Measurements from ENCODE around the gene OGFOD3. TPM values are rescaled to one million over a fixed set of nuclear protein-coding genes. Genes with fewer than 3 reads are reported as not detected.
"Not testable (repeated sequence)": the region's sequence is repeated elsewhere in the genome, so short reads cannot be mapped to it uniquely, and the experiment has no call there.

OGFOD3 gene
- total and polyA plus RNA-seq, 2 experiments from 2014 or later = 9.6 to 24.6 TPM

- TF ChIP-seq CTCF (conservative IDR thresholded peaks at IDR 0.05; ENCODE audit: low read depth in 2 of 2) = no peak
- TF ChIP-seq NANOG (IDR thresholded peaks at IDR 0.05; ENCODE audit: borderline replicate concordance) = no peak
- TF ChIP-seq EZH2phosphoT487 (IDR thresholded peaks at IDR 0.05; ENCODE audit: unreplicated experiment) = no peak
- TF ChIP-seq REST (IDR thresholded peaks at IDR 0.05; ENCODE audit: unreplicated experiment) = no peak
- no peak for TF ChIP-seq EZH2 (IDR thresholded peaks at IDR 0.05; ENCODE audit: low read depth, unreplicated experiment)
- no peak for TF ChIP-seq JUNB (IDR thresholded peaks at IDR 0.05; ENCODE audit: unreplicated experiment)
- no peak for TF ChIP-seq ZNF331 (CRISPR knock-in tag; IDR thresholded peaks at IDR 0.05; ENCODE audit: low read depth)
These were observed 35.5 kb downstream of the OGFOD3 start (continued) for GRCh38 chr17:82382933-82383255.

- not testable (repeated sequence) for H4K20me1 ChIP-seq (replicated peaks; ENCODE audit: insufficient read depth); H3K4me1 Mint-ChIP-seq; H3K4me1 ChIP-seq (ENCODE audit: insufficient read depth); DNase-seq (ENCODE audit: low spot score); H3K4me2 ChIP-seq; H3K9me3 Mint-ChIP-seq; H3K79me2 ChIP-seq (replicated peaks; ENCODE audit: insufficient read depth); H3K4me3 Mint-ChIP-seq; H3K27me3 ChIP-seq (ENCODE audit: insufficient read depth); H3K9me2 ChIP-seq (ENCODE audit: insufficient read depth); H3K4me3 ChIP-seq; H3K27ac Mint-ChIP-seq; H3K27ac ChIP-seq (ENCODE audit: low read depth); H2AFZ ChIP-seq; H3F3A ChIP-seq (replicated peaks; ENCODE audit: low read depth); H3K36me3 Mint-ChIP-seq (ENCODE audit: low read depth); ATAC-seq; H3K36me3 ChIP-seq (ENCODE audit: insufficient read depth)
- H3K27me3 Mint-ChIP-seq (ENCODE audit: insufficient read depth, low read depth, poor library complexity) = peaks cover 20% of the 10 kb centered on the region
These were observed 36.0 kb downstream of the OGFOD3 start for GRCh38 chr17:82382220-82382932.

GRCh38 chr17:82381703-82382009 lies 36.7 kb downstream of the OGFOD3 start:
- ATAC-seq = not testable (repeated sequence)

More at GRCh38 chr17:82381703-82382009, 36.7 kb downstream of the OGFOD3 start:
- not testable (repeated sequence) for H3F3A ChIP-seq (replicated peaks; ENCODE audit: low read depth); H3K4me1 Mint-ChIP-seq; H3K36me3 ChIP-seq (ENCODE audit: insufficient read depth); H3K9me3 Mint-ChIP-seq; H3K79me2 ChIP-seq (replicated peaks; ENCODE audit: insufficient read depth); H3K36me3 Mint-ChIP-seq (ENCODE audit: low read depth); H2AFZ ChIP-seq; H3K4me3 ChIP-seq; DNase-seq (ENCODE audit: low spot score); H3K27ac Mint-ChIP-seq; H4K20me1 ChIP-seq (replicated peaks; ENCODE audit: insufficient read depth); H3K9me2 ChIP-seq (ENCODE audit: insufficient read depth); H3K27ac ChIP-seq (ENCODE audit: low read depth); H3K4me1 ChIP-seq (ENCODE audit: insufficient read depth); H3K4me3 Mint-ChIP-seq; H3K4me2 ChIP-seq; H3K27me3 ChIP-seq (ENCODE audit: insufficient read depth)
- peaks cover 20% of the 10 kb centered on the region for H3K27me3 Mint-ChIP-seq (ENCODE audit: insufficient read depth, low read depth, poor library complexity)
